ENCODE measurements around the gene PLCD3. TPM values are rescaled to one million over a fixed set of nuclear protein-coding genes. Genes with fewer than 3 reads are reported as not detected.
A peak's percentile ranks its signal among the peaks of the same experiment; 100 is the strongest.

Gene PLCD3
- total RNA-seq, 6 experiments from 2014 or later = 77.2 to 112 (median 83.8) TPM

- no peak for TF ChIP-seq CTCF (IDR thresholded peaks at IDR 0.05)
- H3K27ac Mint-ChIP-seq = peak overlapping the region; percentile 38; the same call in 1 of the 2 replicates
- no peak overlapping the region; the same call in 1 of the 2 replicates for H3K4me3 Mint-ChIP-seq
- no peaks in the 10 kb centered on the region for H3K4me1 Mint-ChIP-seq (ENCODE audit: low read depth)
- H3K36me3 Mint-ChIP-seq (ENCODE audit: low read depth) = peaks cover 20% of the 10 kb centered on the region
- no peaks in the 10 kb centered on the region for H3K9me3 Mint-ChIP-seq
- DNase-seq = no peak
- peaks cover 8% of the 10 kb centered on the region for H3K27me3 Mint-ChIP-seq (ENCODE audit: insufficient read depth)
These were observed 24.3 kb downstream of the PLCD3 start for GRCh38 chr17:45108051-45108450.

- no peaks in the 10 kb centered on the region for H3K9me3 Mint-ChIP-seq
- TF ChIP-seq CTCF (IDR thresholded peaks at IDR 0.05) = no peak
- peaks cover 21% of the 10 kb centered on the region for H3K36me3 Mint-ChIP-seq (ENCODE audit: low read depth)
These were observed 24.9 kb downstream of the PLCD3 start for GRCh38 chr17:45107293-45108010.

GRCh38 chr17:45106582-45106981 is 25.7 kb downstream of the PLCD3 start:
- no peak overlapping the region for H3K4me3 Mint-ChIP-seq
- peaks cover 6% of the 10 kb centered on the region for H3K4me1 Mint-ChIP-seq (ENCODE audit: low read depth)
- TF ChIP-seq CTCF (IDR thresholded peaks at IDR 0.05) = no peak
- H3K27me3 Mint-ChIP-seq (ENCODE audit: insufficient read depth) = peaks cover 10% of the 10 kb centered on the region
- no peak for DNase-seq
- peak overlapping the region; percentile 30; the same call in 1 of the 2 replicates for H3K27ac Mint-ChIP-seq
- H3K9me3 Mint-ChIP-seq = no peaks in the 10 kb centered on the region
- H3K36me3 Mint-ChIP-seq (ENCODE audit: low read depth) = peaks cover 25% of the 10 kb centered on the region

More at GRCh38 chr17:45107293-45108010, 24.9 kb downstream of the PLCD3 start:
- no peak for DNase-seq
- Mint-ChIP-seq H3K4me1 (ENCODE audit: low read depth) (peaks cover 3% of the 10 kb centered on the region), H3K4me3 (no peak overlapping the region), H3K27me3 (ENCODE audit: insufficient read depth) (peaks cover 9% of the 10 kb centered on the region), H3K27ac (no peak overlapping the region)

GRCh38 chr17:45106096-45106495 is 26.2 kb downstream of the PLCD3 start:
- Mint-ChIP-seq H3K4me3 (no peak overlapping the region), H3K36me3 (ENCODE audit: low read depth) (peaks cover 25% of the 10 kb centered on the region)

GRCh38 chr17:45104907-45105624 is 27.2 kb downstream of the PLCD3 start:
- no peak overlapping the region for H3K27ac Mint-ChIP-seq
- H3K4me1 Mint-ChIP-seq (ENCODE audit: low read depth) = peaks cover 6% of the 10 kb centered on the region
- H3K4me3 Mint-ChIP-seq = no peak overlapping the region
- H3K27me3 Mint-ChIP-seq (ENCODE audit: insufficient read depth) = peaks cover 8% of the 10 kb centered on the region
- TF ChIP-seq CTCF (IDR thresholded peaks at IDR 0.05) = peak; percentile 38; the same call in 1 of the 2 replicates
- peaks cover 25% of the 10 kb centered on the region for H3K36me3 Mint-ChIP-seq (ENCODE audit: low read depth)
- DNase-seq = no peak
- H3K9me3 Mint-ChIP-seq = no peaks in the 10 kb centered on the region

More at GRCh38 chr17:45106096-45106495, 26.2 kb downstream of the PLCD3 start:
- Mint-ChIP-seq H3K4me1 (ENCODE audit: low read depth) (peaks cover 6% of the 10 kb centered on the region), H3K27ac (peak overlapping the region; percentile 30; the same call in 1 of the 2 replicates), H3K9me3 (no peaks in the 10 kb centered on the region), H3K27me3 (ENCODE audit: insufficient read depth) (peaks cover 8% of the 10 kb centered on the region)
- no peak for TF ChIP-seq CTCF (IDR thresholded peaks at IDR 0.05)
- no peak for DNase-seq

Data from HFFc6 (cell line).